NCI-H1105 treated with DMSO at 0.1 percent for 48 hours (cell line): ENCODE results near the gene THAP2.

Source experiments
- DNase-seq: peaks from one replicate; lab custom pipeline; 2025; lab: John Stamatoyannopoulos, UW

The THAP2 gene

DNA sequence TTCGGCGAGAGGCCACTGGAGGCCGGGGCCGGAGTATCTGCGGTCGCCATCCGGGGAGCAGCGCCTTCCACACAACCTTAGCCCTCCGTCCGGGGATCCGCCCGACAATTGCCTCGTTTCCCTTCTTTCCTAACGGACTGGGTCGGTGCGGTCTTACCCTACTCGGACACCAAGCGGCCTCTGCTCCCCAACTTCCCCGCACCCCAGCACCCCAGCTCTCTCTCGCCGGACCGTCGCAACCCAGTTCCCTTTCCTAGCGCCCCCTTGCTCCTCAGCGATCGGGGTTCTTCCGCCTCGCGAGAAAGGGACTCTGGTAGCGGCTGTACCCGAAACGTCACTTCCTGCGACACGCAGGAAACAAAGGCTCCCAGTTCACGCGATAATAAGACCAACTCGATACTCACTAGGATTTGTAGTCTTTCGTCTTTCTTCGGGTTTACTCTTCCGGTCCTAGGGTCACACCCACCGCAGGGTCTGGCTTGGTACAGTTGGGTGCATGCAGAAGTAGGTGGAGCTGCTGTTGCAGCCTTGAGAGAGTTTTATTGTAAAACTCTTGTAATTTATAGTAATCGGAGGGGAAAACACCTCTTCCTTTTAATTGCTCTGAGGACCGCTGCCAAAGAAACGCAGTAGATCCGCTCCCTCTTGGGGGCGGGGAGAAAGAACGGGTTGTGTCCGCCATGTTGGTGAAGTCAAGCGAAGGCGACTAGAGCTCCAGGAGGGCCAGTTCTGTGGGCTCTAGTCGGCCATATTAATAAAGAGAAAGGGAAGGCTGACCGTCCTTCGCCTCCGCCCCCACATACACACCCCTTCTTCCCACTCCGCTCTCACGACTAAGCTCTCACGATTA is at the start of gene THAP2, which contains the start of gene ZFC3H1:
TSS of gene THAP2 (plus strand) at position 741 of the 850 bp plus-strand sequence. CDS start 209 bp downstream, outside the sequence.
TSS of gene ZFC3H1 (minus strand) at position 288 of the 850 bp plus-strand sequence. CDS start at position 50, 238 bp downstream.
- peak; percentile 100 for DNase-seq

- DNase-seq = no peak
These were observed 42.2 kb upstream of the THAP2 start for GRCh38 chr12:71621938-71622337.

DNA sequence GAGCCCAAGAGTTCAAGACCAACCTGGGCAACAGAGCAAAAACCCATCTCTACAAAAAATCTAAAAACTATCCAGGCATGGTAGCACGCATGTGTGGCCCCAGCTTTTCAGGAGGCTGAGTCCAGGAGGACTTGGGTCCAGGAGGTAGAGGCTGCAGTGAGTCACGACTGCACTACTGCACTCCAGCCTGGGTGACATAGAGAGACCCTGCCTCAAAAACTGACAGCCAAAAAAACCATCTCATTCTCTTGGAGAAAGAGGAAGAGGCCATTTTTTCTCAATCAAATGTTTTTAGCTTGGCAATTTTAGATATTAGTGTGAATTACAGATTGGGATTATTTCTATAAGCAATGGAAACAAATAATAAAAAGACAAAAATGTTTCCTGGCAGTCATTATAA is 38.6 kb upstream of the THAP2 start:
- no peak for DNase-seq

- DNase-seq = no peak
These were observed 38.0 kb upstream of the THAP2 start for GRCh38 chr12:71626098-71626497.

DNA sequence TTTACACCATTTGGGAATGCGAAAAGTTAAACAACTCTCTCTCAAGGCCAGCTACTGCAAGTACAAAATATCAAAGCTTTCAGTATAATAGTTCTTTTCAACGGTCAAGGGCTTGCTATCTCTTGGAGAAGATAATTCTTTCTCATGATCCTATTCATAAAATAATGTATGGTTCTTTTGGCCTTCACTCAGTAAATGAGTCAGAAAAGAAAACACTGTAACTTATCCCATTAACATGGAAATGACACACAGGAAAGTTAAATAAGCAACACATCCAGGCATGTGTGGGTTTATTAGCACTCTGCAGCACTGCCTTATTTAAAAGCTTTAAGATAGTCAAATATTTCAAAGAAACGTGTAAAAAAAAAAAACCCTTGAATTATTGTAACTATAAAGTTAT is 37.3 kb upstream of the THAP2 start:
- DNase-seq = no peak

GRCh38 chr12:71627438-71628002 is 36.6 kb upstream of the THAP2 start:
- DNase-seq = peak; percentile 61

DNA sequence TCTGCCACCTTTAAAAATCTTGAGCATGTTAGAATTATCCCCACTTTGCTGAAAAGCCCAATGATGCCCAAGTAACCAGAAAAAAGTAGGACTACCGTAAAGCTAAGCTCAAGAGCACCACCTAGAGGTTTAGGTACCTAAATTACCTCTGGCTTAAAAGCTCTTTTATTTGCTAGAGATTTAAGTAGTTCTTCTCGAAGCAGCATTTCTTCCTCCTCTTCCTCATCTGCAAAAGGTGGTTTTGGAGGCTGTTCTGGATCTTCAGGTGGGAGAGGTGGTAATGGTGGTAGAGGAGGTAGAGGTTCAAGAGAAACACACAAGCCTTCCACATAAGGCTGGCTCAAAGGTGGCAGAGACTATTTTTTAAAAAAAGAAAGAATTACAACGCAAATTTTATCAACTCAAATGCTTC is 27.4 kb upstream of the THAP2 start:
- peak; percentile 71 for DNase-seq

- no peak for DNase-seq
These were observed 25.6 kb upstream of the THAP2 start for GRCh38 chr12:71638499-71638898.

DNA sequence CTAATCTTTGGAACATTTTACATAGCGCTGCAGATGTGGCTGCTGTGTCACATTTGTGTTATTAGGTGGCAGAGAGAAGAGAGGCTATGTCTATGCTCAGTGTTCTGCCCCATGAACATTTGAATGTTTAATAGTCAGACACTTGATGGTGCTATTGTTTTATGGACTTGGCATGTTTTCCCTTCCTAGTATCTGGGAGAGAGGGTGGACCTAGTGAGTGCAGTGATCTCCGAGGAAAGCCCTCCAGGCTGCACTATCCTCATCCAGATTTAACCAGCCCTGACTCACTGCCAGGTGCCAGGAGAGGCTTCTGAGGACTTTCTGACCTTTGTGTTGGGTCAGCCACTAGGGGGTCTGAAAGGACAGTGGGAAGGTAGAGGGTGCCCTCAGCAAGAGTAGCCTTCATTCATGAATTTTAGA is 24.8 kb upstream of the THAP2 start:
- DNase-seq = peak; percentile 25

DNA sequence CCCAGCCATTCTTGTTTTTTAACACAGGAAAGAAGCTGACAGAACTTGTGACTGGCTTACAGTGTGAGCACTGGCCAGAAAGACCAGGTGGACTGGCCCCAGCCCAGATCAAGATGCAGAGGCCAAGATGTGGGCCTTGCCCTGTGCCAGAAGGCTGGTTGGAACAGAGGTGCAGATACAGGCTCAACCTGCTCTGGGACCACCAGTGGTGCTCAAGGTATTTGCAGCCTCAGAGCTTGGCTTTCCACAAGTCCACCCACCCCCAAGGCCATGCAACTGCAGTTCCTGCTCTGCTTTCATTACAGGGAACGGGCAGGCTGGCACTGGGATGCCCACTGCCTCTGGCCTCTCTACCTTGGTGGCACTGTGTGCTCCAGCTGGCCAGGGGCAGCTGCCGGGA is 23.8 kb upstream of the THAP2 start:
- DNase-seq = no peak

DNA sequence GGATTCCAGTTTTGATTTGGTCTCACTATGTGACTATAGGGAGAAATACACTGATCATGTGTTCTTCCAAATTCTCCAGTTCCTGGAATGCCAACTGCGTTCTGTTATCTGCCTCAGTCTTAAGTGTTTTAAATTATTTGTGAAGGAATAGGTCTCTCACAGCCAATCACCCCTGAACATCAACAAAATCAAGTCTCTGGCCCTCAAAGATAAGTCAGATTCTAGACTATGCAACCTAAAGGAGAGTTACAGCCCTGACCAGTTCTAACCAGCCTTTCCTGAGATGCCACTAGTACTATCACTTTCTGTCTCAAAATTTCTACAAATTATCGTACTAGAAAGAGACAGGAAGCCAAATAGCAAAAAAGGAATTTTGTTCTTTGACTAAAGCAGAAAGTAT is 22.7 kb upstream of the THAP2 start:
- DNase-seq = no peak

DNA sequence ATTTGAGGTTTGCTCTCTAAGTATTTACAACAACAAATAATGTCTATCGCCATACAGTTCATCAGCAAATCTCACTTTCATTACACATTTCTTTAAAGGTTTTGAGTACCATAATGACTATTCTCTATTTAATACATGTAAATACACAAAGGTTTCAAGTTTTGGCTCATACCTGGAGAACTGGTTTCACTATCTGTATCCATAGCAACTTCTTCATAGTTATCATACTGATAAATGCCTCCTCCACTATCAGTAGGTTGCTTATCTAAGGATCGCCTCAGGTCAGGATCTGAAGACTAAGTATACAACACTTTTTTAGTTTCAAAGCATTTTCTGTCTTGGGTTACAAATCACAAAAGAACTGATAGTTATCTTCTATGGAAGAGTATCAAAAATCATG is 21.8 kb upstream of the THAP2 start:
- no peak for DNase-seq

- no peak for DNase-seq
These were observed 18.8 kb upstream of the THAP2 start for GRCh38 chr12:71645268-71645667.

DNA sequence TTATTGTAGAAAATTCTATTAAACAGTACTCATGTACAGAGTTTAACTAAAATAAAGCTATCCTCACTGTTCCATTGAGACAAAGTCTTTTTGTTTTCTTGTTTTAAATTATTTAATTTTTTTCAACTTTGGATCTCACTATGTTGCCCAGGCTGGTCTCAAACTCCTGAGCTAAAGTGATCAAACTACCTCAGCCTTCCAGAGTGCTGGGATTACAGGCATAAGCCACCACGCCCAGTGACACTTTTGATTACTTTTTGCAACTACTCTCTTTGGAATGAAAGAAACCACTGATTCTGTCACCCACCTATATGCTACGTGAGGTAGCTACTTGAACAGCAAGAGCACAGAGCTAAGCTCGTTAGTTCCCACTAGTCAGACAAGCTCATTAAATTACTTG is 17.6 kb upstream of the THAP2 start:
- DNase-seq = no peak

- no peak for DNase-seq
These were observed 15.6 kb upstream of the THAP2 start for GRCh38 chr12:71648537-71648936.

- DNase-seq = no peak
These were observed 14.7 kb upstream of the THAP2 start for GRCh38 chr12:71649401-71649800.

DNA sequence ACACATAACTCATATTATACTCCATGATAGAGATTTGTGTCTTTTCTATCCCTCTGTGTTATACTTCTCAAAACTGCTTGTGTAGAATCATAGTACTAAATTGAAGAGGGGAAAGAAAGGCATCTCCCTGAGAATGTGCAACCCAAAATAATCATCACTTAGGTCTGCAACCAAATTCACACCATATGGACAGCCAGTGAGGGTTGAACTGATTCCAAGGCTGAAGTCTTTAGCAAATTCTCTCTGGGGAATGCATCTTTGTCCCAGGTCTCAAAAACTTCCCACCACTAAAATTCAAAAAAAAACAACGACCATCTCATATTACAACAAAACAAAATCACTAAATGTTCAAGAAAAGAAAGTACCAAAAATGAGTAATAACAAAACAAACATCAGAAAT is 11.4 kb upstream of the THAP2 start:
- no peak for DNase-seq

DNA sequence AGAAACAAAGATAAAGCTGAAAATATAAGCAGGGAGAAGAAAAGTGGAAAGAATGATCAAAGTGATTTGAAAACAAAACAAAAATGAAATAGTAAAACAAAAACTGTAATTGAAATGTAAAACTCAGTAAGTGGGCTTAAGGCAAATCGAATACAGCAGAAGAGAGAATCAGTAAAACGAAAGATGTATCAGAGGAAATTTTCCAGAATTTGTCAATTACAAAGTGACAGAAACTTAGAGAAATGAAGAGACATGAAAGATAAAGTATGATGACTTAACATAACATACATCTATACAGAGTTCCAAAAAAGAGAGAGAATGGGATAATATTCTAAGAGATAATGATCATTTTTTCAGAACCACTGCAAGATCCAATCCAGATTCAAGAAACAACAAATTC is 11.0 kb upstream of the THAP2 start:
- no peak for DNase-seq

- no peak for DNase-seq
These were observed 9.9 kb upstream of the THAP2 start for GRCh38 chr12:71654200-71654599.

DNA sequence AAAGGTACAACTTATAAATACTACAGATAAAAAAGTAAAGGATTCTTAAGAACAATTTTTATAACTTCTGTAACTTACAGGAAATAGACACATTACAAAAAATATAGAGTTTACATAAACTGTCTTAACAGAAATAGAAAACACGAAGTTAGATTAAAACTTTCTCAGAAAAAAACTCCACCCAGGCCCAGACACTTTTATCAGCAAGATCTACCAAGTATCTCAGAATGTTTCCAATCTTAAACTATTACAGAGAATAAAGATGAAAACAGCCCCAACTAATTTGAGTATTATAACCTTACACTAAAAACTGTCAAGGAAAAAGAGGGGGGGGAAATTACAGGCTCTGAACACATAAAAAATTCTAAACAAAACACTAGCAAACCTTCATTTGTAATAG is 8.6 kb upstream of the THAP2 start:
- DNase-seq = no peak

- DNase-seq = no peak
These were observed 8.2 kb upstream of the THAP2 start for GRCh38 chr12:71655907-71656306.

- no peak for DNase-seq
These were observed 7.4 kb upstream of the THAP2 start for GRCh38 chr12:71656740-71657139.

GRCh38 chr12:71661977-71662530 is 2.0 kb upstream of the THAP2 start:
- no peak for DNase-seq
